Smooth muscle cell (in vitro differentiated cells): ENCODE data around the gene LARP6. TPM values are rescaled to one million over a fixed set of nuclear protein-coding genes. Genes with fewer than 3 reads are reported as not detected.

Source experiments
- DNase-seq: peaks from one replicate; lab custom pipeline; 2025; ENCODE audit not compliant: unreplicated experiment; lab: John Stamatoyannopoulos, UW
- H2AFZ ChIP-seq: fragments of 200-600 bp; sonication (generic); 2 replicates; pipeline ENCODE4 v1.6.0; 2016; ENCODE audit warnings: antibody characterized with exemption, low read depth, mild to moderate bottlenecking
- H3F3A ChIP-seq: fragments of 200-600 bp; sonication (generic); 2 replicates; pipeline ENCODE4 v1.6.0; 2017; ENCODE audit warnings: antibody characterized with exemption, low read depth
- H3K27ac ChIP-seq: fragments of 200-600 bp; sonication (generic); 2 replicates; pipeline ENCODE4 v1.5.1; 2016; ENCODE audit warnings: low read depth, mild to moderate bottlenecking
- H3K27me3 ChIP-seq: fragments of 200-600 bp; sonication (generic); 2 replicates; pipeline ENCODE4 v1.6.1; 2016; ENCODE audit warnings: low read depth, mild to moderate bottlenecking
- H3K36me3 ChIP-seq: fragments of 200-600 bp; sonication (generic); 2 replicates; pipeline ENCODE4 v1.5.1; 2016; ENCODE audit warnings: low read depth
- H3K4me1 ChIP-seq: fragments of 200-600 bp; sonication (generic); 2 replicates; pipeline ENCODE4 v1.5.1; 2016; ENCODE audit warnings: low read depth
- H3K4me2 ChIP-seq: fragments of 200-600 bp; sonication (generic); 2 replicates; pipeline ENCODE4 v1.6.0; 2016; ENCODE audit warnings: mild to moderate bottlenecking
- H3K4me3 ChIP-seq: fragments of 200-600 bp; sonication (generic); 2 replicates; pipeline ENCODE4 v1.5.1; 2016; ENCODE audit warnings: mild to moderate bottlenecking
- H3K79me2 ChIP-seq: fragments of 200-600 bp; sonication (generic); 2 replicates; pipeline ENCODE4 v1.6.0; 2016; ENCODE audit warnings: low read depth, mild to moderate bottlenecking
- H3K9ac ChIP-seq: fragments of 200-600 bp; sonication (generic); 2 replicates; pipeline ENCODE4 v1.6.0; 2016; ENCODE audit warnings: low read depth
- H3K9me3 ChIP-seq: fragments of 200-600 bp; sonication (generic); replicated peaks from 2 replicates; pipeline ENCODE4 v1.5.1; 2016; ENCODE audit warnings: low read depth
- H4K20me1 ChIP-seq: fragments of 200-600 bp; sonication (generic); 2 replicates; pipeline ENCODE4 v1.6.0; 2016; ENCODE audit warnings: low read depth
- CTCF ChIP-seq: fragments of 200-600 bp; sonication (generic); IDR thresholded peaks from 2 replicates; pipeline ENCODE4 v1.5.1; 2017; ENCODE audit warnings: borderline replicate concordance, mild to moderate bottlenecking, antibody characterized with exemption; ENCODE audit not compliant: insufficient read depth, poor library complexity, severe bottlenecking
- WGBS: methylation state at CpG from one replicate; pipeline ENCODE4 v1.1.7; 2016; ENCODE audit warnings: low lambda C conversion rate; 5-methylcytosine and 5-hydroxymethylcytosine counted together
- polyA plus RNA-seq: library from polyadenylated mRNA; unstranded; fragments of >200 nt; fragmentation: Nextera tagmentation; extraction: Ambion mirVana; gene quantifications from 2 replicates; pipeline ENCODE4 v1.2.1, GENCODE V29; 2016
- total RNA-seq: library from RNA; depleted of rRNA; stranded (reverse); fragments of >200 nt; gene quantifications from 2 replicates; pipeline ENCODE4 v1.2.3, GENCODE V29; 2014

Gene LARP6
- total and polyA plus RNA-seq, 2 experiments from 2014 or later = 55.1 to 69.5 TPM

- TF ChIP-seq CTCF = no peak
- WGBS = 60% methylated on average over 5 of the region's 5 CpGs
- Histone ChIP-seq H3K27me3 (no peaks in the 10 kb centered on the region), H3K9me3 (no peaks in the 10 kb centered on the region), H3K36me3 (no peaks in the 10 kb centered on the region), H3K4me3 (no peak overlapping the region), H3K79me2 (peaks cover 5% of the 10 kb centered on the region), H4K20me1 (peaks cover 3% of the 10 kb centered on the region), H2AFZ (no peak overlapping the region), H3K27ac (peak overlapping the region; percentile 92), H3K9ac (peak overlapping the region; percentile 0), H3K4me1 (peaks cover 9% of the 10 kb centered on the region), H3F3A (peaks cover 8% of the 10 kb centered on the region), H3K4me2 (peak overlapping the region; percentile 34)
- peak; percentile 29 for DNase-seq
Measured at GRCh38 chr15:70856884-70857561, 3.1 kb upstream of the LARP6 start.

GRCh38 chr15:70856177-70856883 lies 2.4 kb upstream of the LARP6 start:
- Histone ChIP-seq H3K4me1 (peaks cover 9% of the 10 kb centered on the region), H3K27ac (peak overlapping the region; percentile 92), H3K4me3 (no peak overlapping the region), H3K79me2 (peaks cover 12% of the 10 kb centered on the region), H2AFZ (no peak overlapping the region), H4K20me1 (peaks cover 4% of the 10 kb centered on the region), H3K4me2 (peak overlapping the region; percentile 34), H3K27me3 (no peaks in the 10 kb centered on the region), H3K9me3 (no peaks in the 10 kb centered on the region), H3K36me3 (peaks cover under 1% of the 10 kb centered on the region), H3K9ac (peak overlapping the region; percentile 28), H3F3A (peaks cover 8% of the 10 kb centered on the region)
- DNase-seq = no peak
- no peak for TF ChIP-seq CTCF
- 68% methylated on average over 7 of the region's 7 CpGs for WGBS

- H3K4me2 ChIP-seq = peak overlapping the region; percentile 34
- no peak overlapping the region for H2AFZ ChIP-seq
- H3K4me3 ChIP-seq = no peak overlapping the region
Measured at GRCh38 chr15:70855764-70856163, 1.8 kb upstream of the LARP6 start.

More at GRCh38 chr15:70855764-70856163, 1.8 kb upstream of the LARP6 start:
- H3K27ac ChIP-seq = peak overlapping the region; percentile 92
- DNase-seq = no peak
- H3K36me3 ChIP-seq = peaks cover 6% of the 10 kb centered on the region
- H4K20me1 ChIP-seq = peaks cover 4% of the 10 kb centered on the region
- no peaks in the 10 kb centered on the region for H3K9me3 ChIP-seq
- peaks cover 8% of the 10 kb centered on the region for H3F3A ChIP-seq
- WGBS = 85% methylated on average over 2 of the region's 2 CpGs
- H3K4me1 ChIP-seq = peaks cover 9% of the 10 kb centered on the region
- no peak for TF ChIP-seq CTCF
- no peaks in the 10 kb centered on the region for H3K27me3 ChIP-seq
- H3K9ac ChIP-seq = no peak overlapping the region
- H3K79me2 ChIP-seq = peaks cover 18% of the 10 kb centered on the region
